Muscle of back (tissue), 11 donors: ENCODE measurements around the gene CNNM2. TPM values are rescaled to one million over a fixed set of nuclear protein-coding genes. Genes with fewer than 3 reads are reported as not detected.
"Not testable (repeated sequence)": the region's sequence is repeated elsewhere in the genome, so short reads cannot be mapped to it uniquely, and the experiment has no call there.

ENCODE experiments used
- DNase-seq, 3 donors: peaks; one replicate each; pipeline versions ENCODE4 v3.0.0 to v3.0.0-alpha.2; 2013
- polyA plus RNA-seq, 10 donors: library from polyadenylated mRNA; unstranded; fragments of 120-200 nt; gene quantifications; one replicate each; pipeline ENCODE4 v1.2.1, GENCODE V29; 2013; ENCODE audit not compliant: insufficient read length in 10 of 10

Gene CNNM2
- polyA plus RNA-seq, 10 donors: 2.2 to 3.7 (median 3.1) TPM

GRCh38 chr10:103102195-103102594 lies 184.1 kb downstream of the CNNM2 start:
- no peak for DNase-seq

- DNase-seq: no peak
These were observed 185.9 kb downstream of the CNNM2 start for GRCh38 chr10:103103989-103104388.

GRCh38 chr10:103104721-103105120 lies 186.6 kb downstream of the CNNM2 start:
- DNase-seq: no peak

- no peak for DNase-seq
These were observed 187.4 kb downstream of the CNNM2 start for GRCh38 chr10:103105462-103105861.

GRCh38 chr10:103106539-103106938 lies 188.4 kb downstream of the CNNM2 start:
- DNase-seq: no peak

GRCh38 chr10:103109821-103110220 lies 191.7 kb downstream of the CNNM2 start:
- no peak for DNase-seq

GRCh38 chr10:103110407-103110806 lies 192.3 kb downstream of the CNNM2 start:
- no peak for DNase-seq

- DNase-seq: peak; percentile 27 to 67 (median 40)
These were observed 193.2 kb downstream of the CNNM2 start for GRCh38 chr10:103111031-103111917.

GRCh38 chr10:103111918-103112877 lies 194.1 kb downstream of the CNNM2 start:
- DNase-seq: peak in 1 of 3 donors; percentile 14

GRCh38 chr10:103114876-103115275 lies 196.8 kb downstream of the CNNM2 start:
- DNase-seq: no peak

GRCh38 chr10:103117247-103117646 lies 199.2 kb downstream of the CNNM2 start:
- no peak for DNase-seq

- no peak for DNase-seq
These were observed 202.5 kb downstream of the CNNM2 start for GRCh38 chr10:103120546-103120945.

- DNase-seq: no peak
These were observed 203.1 kb downstream of the CNNM2 start for GRCh38 chr10:103120977-103121735.

GRCh38 chr10:103123282-103124024 lies 205.4 kb downstream of the CNNM2 start:
- peak in 1 of 3 donors; percentile 41 for DNase-seq

GRCh38 chr10:103124420-103125096 lies 206.5 kb downstream of the CNNM2 start:
- no peak for DNase-seq

GRCh38 chr10:103125323-103126267 lies 207.5 kb downstream of the CNNM2 start:
- DNase-seq: no peak

GRCh38 chr10:103127241-103127640 lies 209.1 kb downstream of the CNNM2 start:
- DNase-seq: no peak

GRCh38 chr10:103130180-103130579 lies 212.1 kb downstream of the CNNM2 start:
- not testable (repeated sequence) for DNase-seq

- no peak for DNase-seq
These were observed 212.8 kb downstream of the CNNM2 start for GRCh38 chr10:103130910-103131309.
